Natural killer cell (primary cell): ENCODE data around the gene TAF8. TPM values are rescaled to one million over a fixed set of nuclear protein-coding genes. Genes with fewer than 3 reads are reported as not detected.

Source experiments
- total RNA-seq, 4 donors: library from RNA; stranded (reverse); fragments of 120-200 nt in 1 of 4; gene quantifications; one replicate each; pipeline versions ENCODE4 v1.2.3 to v1.2.4, GENCODE V29; 2013 to 2022

The TAF8 gene
- total RNA-seq, 3 donors from 2014 or later (not counting 1 experiment from before 2014, with no cell fraction given) = 38.4 to 54.2 (median 47.5) TPM

Other genes starting within 250 kb of the TAF8 start
- gene USP49, start 155.1 kb upstream of the TAF8 start, total RNA-seq = 10 to 100 TPM in 2 of 3 donors, 1 to 10 TPM in 1; 6.4 to 15.1 (median 11.5) TPM
- 10 to 100 TPM in 2 of 3 donors, 1 to 10 TPM in 1; 6.4 to 15.2 (median 15.0) TPM for gene MED20, start 129.4 kb upstream of the TAF8 start, total RNA-seq
- 10 to 100 TPM in 1 of 3 donors, 1 to 10 TPM in 2; 5.4 to 11.6 (median 5.7) TPM for gene BYSL, start 129.0 kb upstream of the TAF8 start, total RNA-seq
- 100 to 1,000 TPM; 409 to 438 (median 438) TPM for gene CCND3, start 108.7 kb upstream of the TAF8 start, total RNA-seq
- under 1 TPM; 0.05 to 0.15 (median 0.14) TPM for gene C6orf132, start 92.1 kb downstream of the TAF8 start, total RNA-seq
- not detected for gene GUCA1A, start 122.8 kb downstream of the TAF8 start, total RNA-seq
- 1 to 10 TPM; 1.8 to 2.4 (median 2.0) TPM for gene GUCA1B, start 144.4 kb downstream of the TAF8 start, total RNA-seq
- gene MRPS10, start 167.3 kb downstream of the TAF8 start, total RNA-seq = 10 to 100 TPM; 21.8 to 25.4 (median 22.6) TPM